Neural progenitor cell (in vitro differentiated cells): ENCODE data around the gene HBD. TPM values are rescaled to one million over a fixed set of nuclear protein-coding genes. Genes with fewer than 3 reads are reported as not detected.

Experiments
- DNase-seq: peaks from one replicate; pipeline ENCODE4 v3.0.0-alpha.2; 2016; ENCODE audit warnings: low spot score
- H2AFZ ChIP-seq: fragments of 200-600 bp; sonication (generic); replicated peaks from 2 replicates; pipeline ENCODE4 v1.6.1; 2016; ENCODE audit warnings: antibody characterized with exemption
- H3F3A ChIP-seq: fragments of 200-600 bp; sonication (generic); 2 replicates; pipeline ENCODE4 v1.6.1; 2016; ENCODE audit warnings: antibody characterized with exemption, low read depth
- H3K27ac ChIP-seq: fragments of 200-600 bp; sonication (generic); 2 replicates; pipeline ENCODE4 v1.5.1; 2016; ENCODE audit warnings: mild to moderate bottlenecking
- H3K27me3 ChIP-seq: fragments of 200-600 bp; sonication (generic); 2 replicates; pipeline ENCODE4 v1.6.1; 2016; ENCODE audit warnings: mild to moderate bottlenecking, moderate library complexity
- H3K36me3 ChIP-seq: fragments of 200-600 bp; sonication (generic); 2 replicates; pipeline ENCODE4 v1.5.1; 2016
- H3K4me1 ChIP-seq: fragments of 200-600 bp; sonication (generic); 2 replicates; pipeline ENCODE4 v1.6.1; 2016; ENCODE audit warnings: mixed run types
- H3K4me2 ChIP-seq: fragments of 200-600 bp; sonication (generic); 2 replicates; pipeline ENCODE4 v1.6.1; 2016
- H3K4me3 ChIP-seq: fragments of 200-600 bp; sonication (generic); 2 replicates; pipeline ENCODE4 v1.5.1; 2016
- H3K79me2 ChIP-seq: fragments of 200-600 bp; sonication (generic); 2 replicates; pipeline ENCODE4 v1.6.1; 2016; ENCODE audit warnings: low read depth
- H3K9ac ChIP-seq: fragments of 200-600 bp; sonication (generic); 2 replicates; pipeline ENCODE4 v1.6.1; 2016
- H3K9me3 ChIP-seq: fragments of 200-600 bp; sonication (generic); 2 replicates; pipeline ENCODE4 v1.5.1; 2016; ENCODE audit warnings: low read depth
- H4K20me1 ChIP-seq: fragments of 200-600 bp; sonication (generic); 2 replicates; pipeline ENCODE4 v1.6.1; 2016; ENCODE audit warnings: low read depth
- H3K27ac Mint-ChIP-seq: 3 replicates; pipeline ENCODE4 v1.8.0; 2021; ENCODE audit warnings: mixed read lengths
- H3K27me3 Mint-ChIP-seq: 2 replicates; pipeline ENCODE4 v1.8.0; 2022; ENCODE audit warnings: low read depth, mild to moderate bottlenecking, inconsistent platforms, moderate library complexity, mixed read lengths; ENCODE audit not compliant: insufficient read depth
- H3K36me3 Mint-ChIP-seq: 3 replicates; pipeline ENCODE4 v1.8.0; 2021; ENCODE audit warnings: mixed read lengths
- H3K4me1 Mint-ChIP-seq: 3 replicates; pipeline ENCODE4 v1.8.0; 2021; ENCODE audit warnings: mixed read lengths
- H3K4me3 Mint-ChIP-seq: 3 replicates; pipeline ENCODE4 v1.8.0; 2021; ENCODE audit warnings: mild to moderate bottlenecking, moderate library complexity, mixed read lengths
- H3K9me3 Mint-ChIP-seq: 3 replicates; pipeline ENCODE4 v1.8.0; 2020; ENCODE audit warnings: mixed read lengths
- CTCF ChIP-seq: fragments of 200-600 bp; sonication (generic); IDR thresholded peaks from 2 replicates; pipeline ENCODE4 v1.5.1; 2017; ENCODE audit warnings: antibody characterized with exemption, mild to moderate bottlenecking
- EZH2 ChIP-seq: fragments of 200-600 bp; sonication (generic); IDR thresholded peaks from 2 replicates; pipeline ENCODE4 v1.6.1; 2017; ENCODE audit warnings: antibody characterized with exemption, mild to moderate bottlenecking, moderate library complexity
- EZH2phosphoT487 ChIP-seq: fragments of 200-600 bp; sonication (generic); IDR thresholded peaks from 2 replicates; pipeline ENCODE4 v1.6.1; 2017; ENCODE audit warnings: antibody characterized with exemption
- total RNA-seq: library from RNA; depleted of rRNA; stranded (reverse); fragments of >200 nt; gene quantifications from 2 replicates; pipeline ENCODE4 v1.2.3, GENCODE V29; 2015; ENCODE audit warnings: low replicate concordance

Gene HBD
- total RNA-seq, 1 donor from 2014 or later, result not detected

- Mint-ChIP-seq H3K27ac (no peak overlapping the region), H3K27me3 (no peaks in the 10 kb centered on the region), H3K9me3 (no peaks in the 10 kb centered on the region), H3K36me3 (no peaks in the 10 kb centered on the region), H3K4me1 (no peaks in the 10 kb centered on the region), H3K4me3 (no peak overlapping the region)
- no peak for TF ChIP-seq EZH2phosphoT487
- no peak for TF ChIP-seq EZH2
- TF ChIP-seq CTCF, result no peak
- H3K36me3 ChIP-seq, result no peaks in the 10 kb centered on the region
- no peaks in the 10 kb centered on the region for H3K9me3 ChIP-seq
- H3K4me2 ChIP-seq, result no peak overlapping the region
- DNase-seq, result no peak
- H3K79me2 ChIP-seq, result no peaks in the 10 kb centered on the region
- no peaks in the 10 kb centered on the region for H3K27me3 ChIP-seq
- peaks cover 19% of the 10 kb centered on the region for H3K4me1 ChIP-seq
- no peaks in the 10 kb centered on the region for H4K20me1 ChIP-seq
- no peak overlapping the region for H3K4me3 ChIP-seq
- H3F3A ChIP-seq, result no peaks in the 10 kb centered on the region
- H2AFZ ChIP-seq, result no peak overlapping the region
- no peak overlapping the region for H3K9ac ChIP-seq
- no peak overlapping the region for H3K27ac ChIP-seq
Observed at GRCh38 chr11:5197536-5197935, 36.7 kb downstream of the HBD start.

DNA sequence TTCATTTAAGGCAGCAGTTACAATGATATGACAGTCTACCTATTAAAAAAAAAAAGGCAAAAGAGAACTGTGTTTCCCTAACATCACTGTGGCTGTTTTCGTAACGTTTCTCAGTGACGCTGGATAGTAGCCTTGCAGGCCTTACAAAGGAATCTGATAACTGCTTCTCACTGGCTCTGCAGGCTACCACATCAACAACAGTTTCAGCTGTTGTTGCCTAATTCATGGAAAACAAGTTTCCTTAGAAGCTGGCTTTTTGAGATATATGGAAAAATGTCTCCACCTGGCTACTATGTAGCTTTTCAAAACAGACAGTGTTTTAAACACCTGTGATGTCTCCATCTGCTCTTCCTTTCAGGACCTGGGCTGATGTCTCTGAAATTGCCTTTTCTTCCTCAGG is 37.6 kb downstream of the HBD start:
- H3K9me3 Mint-ChIP-seq, result no peaks in the 10 kb centered on the region
- Histone ChIP-seq H3K27ac (no peak overlapping the region), H3K79me2 (no peaks in the 10 kb centered on the region), H2AFZ (peak overlapping the region; percentile 68), H3K9me3 (no peaks in the 10 kb centered on the region), H3K9ac (no peak overlapping the region), H3K4me1 (peaks cover 19% of the 10 kb centered on the region), H3K27me3 (no peaks in the 10 kb centered on the region), H3F3A (no peaks in the 10 kb centered on the region), H4K20me1 (no peaks in the 10 kb centered on the region), H3K4me2 (no peak overlapping the region), H3K4me3 (no peak overlapping the region), H3K36me3 (no peaks in the 10 kb centered on the region)
- no peak overlapping the region for H3K27ac Mint-ChIP-seq
- no peaks in the 10 kb centered on the region for H3K36me3 Mint-ChIP-seq
- no peaks in the 10 kb centered on the region for H3K4me1 Mint-ChIP-seq
- DNase-seq, result no peak
- no peak overlapping the region for H3K4me3 Mint-ChIP-seq
- no peaks in the 10 kb centered on the region for H3K27me3 Mint-ChIP-seq
- TF ChIP-seq CTCF (no peak), EZH2 (no peak), EZH2phosphoT487 (no peak)

DNA sequence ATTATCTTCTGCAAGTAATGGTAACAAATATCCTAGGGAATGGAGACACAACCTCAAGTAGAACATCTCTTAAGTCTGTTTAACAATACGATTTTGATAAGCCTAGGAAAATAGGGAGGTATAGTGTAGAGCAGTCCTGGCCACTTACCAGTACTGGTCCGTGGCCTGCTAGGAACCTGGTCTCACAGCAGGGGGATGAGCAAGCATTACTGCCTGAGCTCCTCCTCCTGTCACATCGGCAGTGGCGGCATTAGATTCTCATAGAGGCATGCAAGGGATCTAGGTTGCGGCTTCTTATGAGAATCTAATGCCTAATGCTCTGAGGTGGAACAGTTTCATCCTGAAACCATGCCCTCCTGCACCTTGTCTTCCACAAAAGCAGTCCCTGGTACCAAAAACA is 38.2 kb downstream of the HBD start:
- no peaks in the 10 kb centered on the region for H3K27me3 Mint-ChIP-seq
- no peaks in the 10 kb centered on the region for H3K9me3 ChIP-seq
- no peaks in the 10 kb centered on the region for H3K36me3 ChIP-seq
- H3K27me3 ChIP-seq, result no peaks in the 10 kb centered on the region
- H3K27ac ChIP-seq, result no peak overlapping the region
- H3K4me3 ChIP-seq, result no peak overlapping the region
- H3K4me1 Mint-ChIP-seq, result no peaks in the 10 kb centered on the region
- H3K9me3 Mint-ChIP-seq, result no peaks in the 10 kb centered on the region
- H3K4me3 Mint-ChIP-seq, result no peak overlapping the region
- no peak overlapping the region for H3K4me2 ChIP-seq
- no peaks in the 10 kb centered on the region for H4K20me1 ChIP-seq
- no peaks in the 10 kb centered on the region for H3K79me2 ChIP-seq
- DNase-seq, result peak; percentile 38
- H3F3A ChIP-seq, result no peaks in the 10 kb centered on the region
- H3K9ac ChIP-seq, result no peak overlapping the region
- TF ChIP-seq EZH2 (no peak), EZH2phosphoT487 (no peak)
- peak overlapping the region; percentile 68 for H2AFZ ChIP-seq
- no peak overlapping the region for H3K27ac Mint-ChIP-seq
- peaks cover 12% of the 10 kb centered on the region for H3K4me1 ChIP-seq
- no peaks in the 10 kb centered on the region for H3K36me3 Mint-ChIP-seq

DNA sequence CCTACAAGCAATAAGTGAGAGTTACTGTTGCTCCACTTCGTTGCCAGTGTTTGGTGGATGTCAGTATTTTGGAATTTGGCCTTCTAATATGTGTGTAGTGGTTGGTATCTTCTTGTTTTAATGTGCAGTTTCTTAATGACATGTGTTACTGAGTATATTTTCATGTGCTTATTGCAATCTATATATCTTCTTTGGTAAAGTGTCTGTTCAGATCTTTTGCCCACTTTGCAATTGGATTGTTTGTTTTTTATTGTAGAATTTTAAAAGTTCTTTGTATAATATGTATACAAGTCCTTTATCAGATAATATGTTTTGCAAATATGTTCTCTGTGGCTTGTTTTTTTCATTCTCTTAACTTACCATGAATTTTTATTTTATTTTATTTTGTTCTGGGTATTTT is 41.5 kb downstream of the HBD start:
- Mint-ChIP-seq H3K9me3 (no peaks in the 10 kb centered on the region), H3K27ac (no peak overlapping the region), H3K4me1 (no peaks in the 10 kb centered on the region), H3K36me3 (no peaks in the 10 kb centered on the region), H3K27me3 (peaks cover 2% of the 10 kb centered on the region), H3K4me3 (no peak overlapping the region)
- H3K27me3 ChIP-seq, result no peaks in the 10 kb centered on the region
- no peak overlapping the region for H3K27ac ChIP-seq
- H3K4me2 ChIP-seq, result no peak overlapping the region
- H3K9ac ChIP-seq, result no peak overlapping the region
- no peak overlapping the region for H3K4me3 ChIP-seq
- no peaks in the 10 kb centered on the region for H4K20me1 ChIP-seq
- H2AFZ ChIP-seq, result no peak overlapping the region
- no peaks in the 10 kb centered on the region for H3K36me3 ChIP-seq
- DNase-seq, result no peak
- TF ChIP-seq CTCF (no peak), EZH2 (no peak), EZH2phosphoT487 (no peak)
- no peaks in the 10 kb centered on the region for H3F3A ChIP-seq
- no peaks in the 10 kb centered on the region for H3K9me3 ChIP-seq
- peaks cover 10% of the 10 kb centered on the region for H3K4me1 ChIP-seq
- no peaks in the 10 kb centered on the region for H3K79me2 ChIP-seq
